Mesendoderm (in vitro differentiated cells): ENCODE results near the gene AHNAK2.

Source experiments
- DNase-seq: peaks from one replicate; pipeline ENCODE4 v3.0.0; 2013
- H2AK5ac ChIP-seq: 2 replicates; pipeline ENCODE4 v1.6.1; 2013; ENCODE audit warnings: low read length, inconsistent platforms
- H2BK120ac ChIP-seq: 2 replicates; pipeline ENCODE4 v1.6.1; 2013; ENCODE audit warnings: low read depth, mild to moderate bottlenecking, low read length, moderate library complexity, mixed read lengths
- H2BK15ac ChIP-seq: replicated peaks from 2 replicates; pipeline ENCODE4 v1.6.1; 2013; ENCODE audit warnings: low read depth, mild to moderate bottlenecking, moderate library complexity
- H2BK5ac ChIP-seq: 2 replicates; pipeline ENCODE4 v1.6.1; 2013; ENCODE audit warnings: low read length, inconsistent platforms
- H3K18ac ChIP-seq: 2 replicates; pipeline ENCODE4 v1.6.1; 2013; ENCODE audit warnings: mild to moderate bottlenecking, low read length, mixed read lengths
- H3K23ac ChIP-seq: one replicate; pipeline ENCODE4 v1.6.1; 2013; ENCODE audit warnings: low read length
- H3K27ac ChIP-seq: 2 replicates; pipeline ENCODE4 v1.5.1; 2013; ENCODE audit warnings: low read depth, mild to moderate bottlenecking, inconsistent platforms, low read length, moderate library complexity
- H3K27me3 ChIP-seq: 2 replicates; pipeline ENCODE4 v1.6.1; 2013; ENCODE audit warnings: low read length, control low read depth, mild to moderate bottlenecking, inconsistent platforms; ENCODE audit not compliant: insufficient read depth, poor library complexity
- H3K36me3 ChIP-seq: 2 replicates; pipeline ENCODE4 v1.6.1; 2013; ENCODE audit warnings: low read length, inconsistent platforms; ENCODE audit not compliant: control insufficient read depth, insufficient read depth
- H3K4ac ChIP-seq: one replicate; pipeline ENCODE4 v1.6.1; 2013; ENCODE audit warnings: low read depth, mild to moderate bottlenecking, low read length, moderate library complexity
- H3K4me1 ChIP-seq: 2 replicates; pipeline ENCODE4 v1.6.1; 2013; ENCODE audit warnings: low read depth, low read length, inconsistent platforms; ENCODE audit not compliant: control insufficient read depth
- H3K4me2 ChIP-seq: 2 replicates; pipeline ENCODE4 v1.6.1; 2013; ENCODE audit warnings: low read length
- H3K4me3 ChIP-seq: 2 replicates; pipeline ENCODE4 v1.5.1; 2013; ENCODE audit warnings: mild to moderate bottlenecking, low read length
- H3K56ac ChIP-seq: one replicate; pipeline ENCODE4 v1.6.1; 2013; ENCODE audit warnings: low read length
- H3K79me1 ChIP-seq: 2 replicates; pipeline ENCODE4 v1.6.1; 2013; ENCODE audit warnings: low read length, inconsistent platforms
- H3K79me2 ChIP-seq: 2 replicates; pipeline ENCODE4 v1.6.1; 2013; ENCODE audit warnings: mild to moderate bottlenecking, low read length; ENCODE audit not compliant: control insufficient read depth, insufficient read depth
- H3K9ac ChIP-seq: 2 replicates; pipeline ENCODE4 v1.6.1; 2013; ENCODE audit warnings: low read length, inconsistent platforms
- H4K5ac ChIP-seq: one replicate; pipeline ENCODE4 v1.6.1; 2013; ENCODE audit warnings: low read length
- H4K8ac ChIP-seq: one replicate; pipeline ENCODE4 v1.6.1; 2013; ENCODE audit warnings: low read depth, mild to moderate bottlenecking, control low read depth, low read length, moderate library complexity
- WGBS: extraction: QIAGEN DNeasy Blood & Tissue Kit; methylation state at CpG from one replicate; pipeline ENCODE4 v1.1.7; 2013; ENCODE audit warnings: low lambda C conversion rate, missing lambda C conversion rate; ENCODE audit not compliant: insufficient coverage; ENCODE audit errors: extremely low coverage; 5-methylcytosine and 5-hydroxymethylcytosine counted together

Gene AHNAK2

DNA sequence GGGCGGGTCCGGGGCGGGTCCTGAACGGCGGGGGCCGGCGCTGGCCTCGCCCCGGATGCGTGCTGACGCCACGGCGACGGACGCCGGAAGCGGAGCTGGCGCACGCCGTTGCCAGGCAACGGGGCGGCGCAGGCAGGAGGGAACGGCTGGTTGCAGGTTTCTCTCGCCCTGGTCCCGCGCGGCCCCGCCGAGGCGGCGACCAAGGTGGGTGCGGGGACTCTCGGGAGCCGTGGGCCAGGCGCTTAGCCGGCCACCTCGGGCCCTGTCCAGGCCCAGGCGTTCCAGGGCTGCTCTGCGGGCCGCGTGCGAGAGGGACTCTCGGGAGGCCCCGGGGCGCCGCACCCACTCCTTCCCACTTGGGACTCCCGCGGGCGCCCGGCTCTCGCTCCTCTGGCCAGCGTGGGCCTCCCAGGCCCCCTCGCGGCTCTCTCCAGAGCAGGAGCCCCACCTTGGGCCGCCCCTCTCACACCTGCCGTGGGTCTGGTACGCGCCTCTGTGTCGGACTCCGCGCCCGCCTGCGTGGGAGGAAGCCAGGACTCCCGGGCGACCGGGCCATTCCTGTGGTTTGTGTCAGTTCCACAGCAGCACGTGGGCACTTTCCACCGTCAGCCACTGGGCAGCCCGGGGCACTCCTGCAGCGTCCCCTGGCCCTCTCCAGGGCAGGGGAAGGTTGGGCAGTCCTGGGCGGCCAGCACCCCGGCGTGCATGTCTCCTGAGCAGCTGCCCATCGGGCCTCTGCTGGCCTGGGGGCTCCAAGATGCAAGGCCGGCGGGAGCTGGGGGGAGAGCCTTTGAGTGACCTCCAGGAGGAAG lies 7.7 kb upstream of the AHNAK2 start, which contains the start of gene CLBA1:
CLBA1 (plus strand) TSS at position 114 of the 812 bp plus-strand sequence; CDS start at position 758, 644 bp downstream.
- H3K18ac ChIP-seq, result no peak within 1 kb of the TSS
- H3K36me3 ChIP-seq, result no peaks in the 10 kb centered on the region
- peak within 1 kb of the TSS; percentile 74 for H3K4me2 ChIP-seq
- no peaks in the 10 kb centered on the region for H3K79me2 ChIP-seq
- H2BK120ac ChIP-seq, result no peak within 1 kb of the TSS
- H3K23ac ChIP-seq, result peak within 1 kb of the TSS; percentile 74
- no peak within 1 kb of the TSS for H3K4ac ChIP-seq
- H2AK5ac ChIP-seq, result no peak within 1 kb of the TSS
- DNase-seq, result peak; percentile 91
- peak within 1 kb of the TSS; percentile 51 for H3K4me3 ChIP-seq
- H4K8ac ChIP-seq, result no peak within 1 kb of the TSS
- no peaks in the 10 kb centered on the region for H3K27me3 ChIP-seq
- no peak within 1 kb of the TSS for H3K27ac ChIP-seq
- no CpG with 5 or more reads among the region's 77 CpGs for WGBS
- no peak within 1 kb of the TSS for H2BK5ac ChIP-seq
- no peaks in the 10 kb centered on the region for H3K79me1 ChIP-seq
- peak within 1 kb of the TSS; percentile 85 for H3K56ac ChIP-seq
- no peaks in the 10 kb centered on the region for H3K4me1 ChIP-seq
- no peak within 1 kb of the TSS for H2BK15ac ChIP-seq
- H4K5ac ChIP-seq, result no peak within 1 kb of the TSS
- peak within 1 kb of the TSS; percentile 71 for H3K9ac ChIP-seq

- Histone ChIP-seq H4K8ac (no peak overlapping the region), H3K56ac (peak overlapping the region; percentile 10), H2BK120ac (no peak overlapping the region), H3K36me3 (no peaks in the 10 kb centered on the region), H3K4me3 (no peak overlapping the region), H3K4me1 (no peaks in the 10 kb centered on the region), H3K4me2 (no peak overlapping the region), H3K18ac (no peak overlapping the region), H2BK15ac (no peak overlapping the region), H3K23ac (no peak overlapping the region), H2AK5ac (no peak overlapping the region), H3K79me1 (no peaks in the 10 kb centered on the region), H3K79me2 (no peaks in the 10 kb centered on the region), H3K4ac (no peak overlapping the region), H3K27ac (no peak overlapping the region), H4K5ac (no peak overlapping the region), H2BK5ac (no peak overlapping the region), H3K27me3 (no peaks in the 10 kb centered on the region), H3K9ac (no peak overlapping the region)
- DNase-seq, result no peak
- no CpG with 5 or more reads among the region's 15 CpGs for WGBS
Measured at GRCh38 chr14:104984056-104984894, 6.1 kb upstream of the AHNAK2 start.

GRCh38 chr14:104983231-104983721 lies 5.1 kb upstream of the AHNAK2 start:
- Histone ChIP-seq H3K23ac (no peak overlapping the region), H3K27me3 (no peaks in the 10 kb centered on the region), H3K9ac (no peak overlapping the region), H3K18ac (no peak overlapping the region), H4K8ac (no peak overlapping the region), H3K56ac (no peak overlapping the region), H3K4me1 (no peaks in the 10 kb centered on the region), H3K36me3 (no peaks in the 10 kb centered on the region), H3K4me3 (no peak overlapping the region), H2BK120ac (no peak overlapping the region), H3K79me2 (no peaks in the 10 kb centered on the region), H2BK5ac (no peak overlapping the region), H3K4me2 (no peak overlapping the region), H3K27ac (no peak overlapping the region), H3K4ac (no peak overlapping the region), H2AK5ac (no peak overlapping the region), H2BK15ac (no peak overlapping the region), H3K79me1 (no peaks in the 10 kb centered on the region), H4K5ac (no peak overlapping the region)
- no CpG with 5 or more reads among the region's 12 CpGs for WGBS
- no peak for DNase-seq

DNA sequence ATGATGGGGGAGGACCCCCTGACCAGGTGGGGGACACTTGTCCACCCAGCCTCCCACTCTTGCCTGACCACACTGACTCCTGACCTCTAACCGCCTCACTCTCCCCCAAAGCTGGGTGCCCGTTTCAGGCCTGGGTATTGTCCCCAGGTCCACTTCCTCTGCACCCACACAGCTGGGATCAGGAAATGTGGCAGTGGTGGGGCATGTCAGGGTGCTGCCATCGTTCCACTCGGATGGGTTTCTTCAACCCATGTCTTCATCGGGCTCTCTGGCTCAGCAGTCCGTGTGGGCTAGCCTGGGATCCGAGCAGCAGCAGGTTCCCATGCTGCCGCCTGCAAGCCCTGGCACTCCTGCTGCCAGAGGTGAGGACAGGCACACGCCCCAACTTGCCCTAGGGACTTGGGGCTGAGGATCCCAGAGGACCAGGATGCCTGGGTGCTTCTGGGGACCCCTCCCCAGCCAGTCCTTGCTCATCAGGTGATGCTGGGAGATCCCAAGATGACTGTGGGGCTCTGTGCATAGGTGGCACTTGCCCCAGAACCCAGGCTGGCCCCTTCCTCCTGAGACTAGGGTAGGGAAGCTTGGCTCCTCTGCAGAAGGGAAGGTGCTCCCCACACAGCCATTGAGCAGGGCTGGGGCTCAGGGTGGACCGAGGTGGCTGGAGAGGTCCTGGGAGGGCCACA lies 4.5 kb upstream of the AHNAK2 start:
- Histone ChIP-seq H3K27me3 (no peaks in the 10 kb centered on the region), H4K5ac (no peak overlapping the region), H3K56ac (no peak overlapping the region), H3K9ac (no peak overlapping the region), H3K27ac (no peak overlapping the region), H3K79me2 (no peaks in the 10 kb centered on the region), H2BK15ac (no peak overlapping the region), H3K36me3 (no peaks in the 10 kb centered on the region), H3K4me2 (no peak overlapping the region), H4K8ac (no peak overlapping the region), H3K4me3 (no peak overlapping the region), H3K18ac (no peak overlapping the region), H2AK5ac (no peak overlapping the region), H3K23ac (no peak overlapping the region), H3K4me1 (no peaks in the 10 kb centered on the region), H3K4ac (no peak overlapping the region), H2BK120ac (no peak overlapping the region), H3K79me1 (no peaks in the 10 kb centered on the region), H2BK5ac (no peak overlapping the region)
- WGBS, result no CpG with 5 or more reads among the region's 10 CpGs
- DNase-seq, result no peak

- WGBS, result no CpG with 5 or more reads among the region's 17 CpGs
- DNase-seq, result no peak
- H2AK5ac ChIP-seq, result no peak overlapping the region
- no peak overlapping the region for H3K4me2 ChIP-seq
- no peak overlapping the region for H3K18ac ChIP-seq
- H3K9ac ChIP-seq, result no peak overlapping the region
- no peaks in the 10 kb centered on the region for H3K4me1 ChIP-seq
- H3K4me3 ChIP-seq, result no peak overlapping the region
- H3K27me3 ChIP-seq, result no peaks in the 10 kb centered on the region
- no peak overlapping the region for H2BK15ac ChIP-seq
- H3K79me2 ChIP-seq, result no peaks in the 10 kb centered on the region
- no peak overlapping the region for H3K56ac ChIP-seq
- no peak overlapping the region for H2BK120ac ChIP-seq
- no peak overlapping the region for H4K8ac ChIP-seq
- H3K27ac ChIP-seq, result no peak overlapping the region
- no peak overlapping the region for H4K5ac ChIP-seq
- no peak overlapping the region for H3K23ac ChIP-seq
- H3K36me3 ChIP-seq, result no peaks in the 10 kb centered on the region
- no peak overlapping the region for H2BK5ac ChIP-seq
- H3K79me1 ChIP-seq, result no peaks in the 10 kb centered on the region
- no peak overlapping the region for H3K4ac ChIP-seq
Measured at GRCh38 chr14:104981699-104982541, 3.7 kb upstream of the AHNAK2 start.
